ENCODE data around the gene CIAO1.

CIAO1 gene

GRCh38 chr2:96248624-96249023 lies 17.4 kb upstream of the CIAO1 start:
- no peak for TF ChIP-seq CTCF (IDR thresholded peaks at IDR 0.05; ENCODE audit: low read depth, low read length)
- DNase-seq (ENCODE audit: low read depth in 2 of 2): no peak
- no peak overlapping the region for H3K4me3 ChIP-seq (replicated peaks in 1 of 2; ENCODE audit: low read depth in 2 of 2, low read length in 2 of 2)

GRCh38 chr2:96249654-96250053 lies 16.4 kb upstream of the CIAO1 start:
- no peak for TF ChIP-seq CTCF (IDR thresholded peaks at IDR 0.05; ENCODE audit: low read depth, low read length)
- no peak overlapping the region for H3K4me3 ChIP-seq (replicated peaks in 1 of 2; ENCODE audit: low read depth in 2 of 2, low read length in 2 of 2)
- DNase-seq (ENCODE audit: low read depth in 2 of 2): peak; percentile 46 to 66

GRCh38 chr2:96250188-96250587 lies 15.8 kb upstream of the CIAO1 start:
- no peak for DNase-seq (ENCODE audit: low read depth in 2 of 2)
- no peak for TF ChIP-seq CTCF (IDR thresholded peaks at IDR 0.05; ENCODE audit: low read depth, low read length)
- H3K4me3 ChIP-seq (replicated peaks in 1 of 2; ENCODE audit: low read depth in 2 of 2, low read length in 2 of 2): no peak overlapping the region

- DNase-seq (ENCODE audit: low read depth in 2 of 2): peak; percentile 94 to 96
- no peak for TF ChIP-seq CTCF (IDR thresholded peaks at IDR 0.05; ENCODE audit: low read depth, low read length)
- no peak overlapping the region for H3K4me3 ChIP-seq (replicated peaks in 1 of 2; ENCODE audit: low read depth in 2 of 2, low read length in 2 of 2)
Observed at GRCh38 chr2:96251721-96252292, 14.2 kb upstream of the CIAO1 start.

- DNase-seq (ENCODE audit: low read depth in 2 of 2): no peak
- TF ChIP-seq CTCF (IDR thresholded peaks at IDR 0.05; ENCODE audit: low read depth, low read length): no peak
- H3K4me3 ChIP-seq (replicated peaks in 1 of 2; ENCODE audit: low read depth in 2 of 2, low read length in 2 of 2): no peak overlapping the region
Observed at GRCh38 chr2:96252526-96252925, 13.5 kb upstream of the CIAO1 start.

- no peak for TF ChIP-seq CTCF (IDR thresholded peaks at IDR 0.05; ENCODE audit: low read depth, low read length)
- H3K4me3 ChIP-seq (replicated peaks in 1 of 2; ENCODE audit: low read depth in 2 of 2, low read length in 2 of 2): no peak overlapping the region
- DNase-seq (ENCODE audit: low read depth in 2 of 2): no peak
Observed at GRCh38 chr2:96253006-96253405, 13.0 kb upstream of the CIAO1 start.

GRCh38 chr2:96254571-96254970 lies 11.5 kb upstream of the CIAO1 start:
- no peak overlapping the region for H3K4me3 ChIP-seq (replicated peaks in 1 of 2; ENCODE audit: low read depth in 2 of 2, low read length in 2 of 2)
- no peak for DNase-seq (ENCODE audit: low read depth in 2 of 2)
- TF ChIP-seq CTCF (IDR thresholded peaks at IDR 0.05; ENCODE audit: low read depth, low read length): no peak

All from cardiac fibroblast (primary cell).